Spleen (tissue), 11 donors: Measurements from ENCODE around the gene NEDD9. TPM values are rescaled to one million over a fixed set of nuclear protein-coding genes. Genes with fewer than 3 reads are reported as not detected.

Experiments used
- DNase-seq: peaks from one replicate; pipeline ENCODE4 v3.0.0-alpha.2; 2020
- H3K27ac ChIP-seq, 8 donors: fragments of 200-600 bp; sonication (generic) in 7 of 8; 1 replicate in 4 of 8; 2 replicates in 4 of 8; pipeline versions ENCODE4 v1.5.0 to v1.8.0; 2016 to 2021; ENCODE audit warnings: inconsistent platforms in 4 of 8, mild to moderate bottlenecking in 4 of 8, moderate library complexity in 1 of 8
- H3K27me3 ChIP-seq, 7 donors: fragments of 200-600 bp; sonication (generic) in 6 of 7; replicated peaks in 1 of 7; 1 replicate in 4 of 7; 2 replicates in 3 of 7; pipeline versions ENCODE4 v1.5.0 to v1.8.0; 2016 to 2021; ENCODE audit warnings: inconsistent platforms in 3 of 7, mild to moderate bottlenecking in 1 of 7
- H3K36me3 ChIP-seq, 6 donors: fragments of 200-600 bp; sonication (generic) in 5 of 6; 1 replicate in 4 of 6; 2 replicates in 2 of 6; pipeline versions ENCODE4 v1.5.0 to v1.8.0; 2016 to 2021; ENCODE audit warnings: inconsistent platforms in 2 of 6
- H3K4me1 ChIP-seq, 6 donors: fragments of 200-600 bp; sonication (generic) in 5 of 6; 1 replicate in 3 of 6; 2 replicates in 3 of 6; pipeline versions ENCODE4 v1.5.0 to v1.8.0; 2016 to 2021; ENCODE audit warnings: inconsistent platforms in 3 of 6
- H3K4me3 ChIP-seq, 8 donors: fragments of 200-600 bp; sonication (generic) in 7 of 8; 1 replicate in 4 of 8; 2 replicates in 4 of 8; pipeline versions ENCODE4 v1.5.0 to v1.8.0; 2016 to 2021; ENCODE audit warnings: inconsistent platforms in 4 of 8, mild to moderate bottlenecking in 4 of 8, moderate library complexity in 2 of 8
- H3K9me3 ChIP-seq, 8 donors: fragments of 200-600 bp; sonication (generic) in 7 of 8; 1 replicate in 4 of 8; 2 replicates in 4 of 8; pipeline versions ENCODE4 v1.5.0 to v1.8.0; 2016 to 2021; ENCODE audit warnings: inconsistent platforms in 4 of 8
- POLR2A ChIP-seq, 3 donors: fragments of 450-650 bp; IDR thresholded peaks; one replicate each; pipeline ENCODE4 v1.5.1; 2017; ENCODE audit warnings: antibody characterized with exemption in 3 of 3, mild to moderate bottlenecking in 1 of 3
- POLR2AphosphoS5 ChIP-seq, 3 donors: sonication (generic); formaldehyde crosslinking; IDR thresholded peaks; one replicate each; pipeline ENCODE4 v1.5.1; 2017; ENCODE audit warnings: antibody characterized with exemption in 3 of 3
- WGBS, 5 donors: extraction: QIAGEN DNeasy Blood & Tissue Kit in 3 of 5; methylation state at CpG; one replicate each; pipeline versions ENCODE4 v1.1.5 to v1.1.7; 2013 to 2018; 5-methylcytosine and 5-hydroxymethylcytosine counted together
- intact Hi-C: fragments of 100-400 bp; cut with DNase I; formaldehyde crosslinking; loops from one replicate; pipeline ENCODE4 v1.15.0; 2023; ENCODE audit warnings: low total_unique reads
- polyA plus RNA-seq, 3 donors: library from polyadenylated mRNA; stranded (reverse); fragments of 200-250 nt; gene quantifications; one replicate each; pipeline ENCODE4 v1.2.1, GENCODE V29; 2013
- total RNA-seq, 7 donors: library from RNA; depleted of rRNA in 3 of 7; stranded (reverse); fragments of >200 nt in 3 of 7; fragmentation: NEBNext Ultra II Directional in 4 of 7; extraction: Animal tissue kit (Norgen Biotek cat#: 25700) in 4 of 7; gene quantifications; one replicate each; pipeline versions ENCODE4 v1.1.0 to v1.2.1, GENCODE V29; 2016 to 2021
- TF ChIP-seq, protein P1 (sequence below), 11 experiments: fragments of 200-600 bp in 7 of 11; fragments of 450-650 bp in 4 of 11; sonication (generic) in 4 of 11; IDR thresholded peaks in 8 of 11; conservative IDR thresholded peaks in 3 of 11; 1 replicate in 7 of 11; 2 replicates in 4 of 11; pipeline versions ENCODE4 v1.4.0 to v1.8.0; 2016 to 2021; ENCODE audit warnings: antibody characterized with exemption in 11 of 11, inconsistent platforms in 4 of 11, mild to moderate bottlenecking in 1 of 11
- donor health status: healthy with polysubstance abuse.
- donor health status: DM: no; HTN: no; CAD: no; lungs with moderate emphysema.
- donor health status: DM: no; HTN: no; CAD: no.
- donor health status: Bipolar disorder and iron deficiency.
- donor health status: healthy.
- donor health status: DM: no; HTN: no; CAD: no.
- donor health status: DM: yes; HTN: yes; CAD: no.

Gene NEDD9
- total and polyA plus RNA-seq, 10 donors, result 16.1 to 208 (median 115) TPM

DNA sequence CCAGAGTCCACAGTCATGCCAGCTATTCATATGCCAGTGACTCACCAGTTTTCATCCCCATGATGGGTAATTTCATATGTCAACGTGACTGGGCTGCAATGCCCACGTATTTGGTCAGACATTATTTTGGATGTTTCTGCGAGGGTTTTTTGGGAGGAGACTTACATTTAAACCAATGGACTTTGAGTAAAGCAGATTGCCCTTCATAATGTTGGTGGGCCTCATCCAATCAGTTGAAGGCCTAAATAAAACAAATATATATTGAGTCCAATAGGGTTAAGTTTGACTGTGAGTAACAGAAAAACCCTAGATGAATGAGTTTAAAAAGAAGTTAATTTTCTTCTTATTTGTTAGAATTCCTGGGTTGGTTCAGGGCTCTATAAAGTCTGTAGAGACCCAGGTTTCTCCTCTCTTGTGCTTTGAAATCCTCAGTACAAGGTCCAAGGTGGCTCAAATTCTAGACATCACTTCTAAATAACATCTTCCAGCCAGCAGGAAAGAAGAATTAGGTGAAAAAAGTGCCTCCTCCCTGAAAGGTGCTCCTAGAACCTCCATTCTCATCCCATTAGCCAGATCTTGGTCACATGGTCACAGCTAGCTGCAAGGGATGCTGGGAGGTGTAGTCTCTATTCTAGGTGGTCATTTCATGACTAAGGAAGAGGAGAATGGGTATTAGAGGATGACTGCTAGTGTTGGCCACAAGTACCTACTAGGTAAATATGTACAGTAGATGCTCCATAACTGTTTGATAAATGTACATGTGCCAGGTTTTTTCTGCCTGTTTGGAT lies 16.7 kb upstream of the NEDD9 start:
- intact Hi-C loops, result no loop called here
- no peak for DNase-seq
- TF ChIP-seq, protein P1, sequence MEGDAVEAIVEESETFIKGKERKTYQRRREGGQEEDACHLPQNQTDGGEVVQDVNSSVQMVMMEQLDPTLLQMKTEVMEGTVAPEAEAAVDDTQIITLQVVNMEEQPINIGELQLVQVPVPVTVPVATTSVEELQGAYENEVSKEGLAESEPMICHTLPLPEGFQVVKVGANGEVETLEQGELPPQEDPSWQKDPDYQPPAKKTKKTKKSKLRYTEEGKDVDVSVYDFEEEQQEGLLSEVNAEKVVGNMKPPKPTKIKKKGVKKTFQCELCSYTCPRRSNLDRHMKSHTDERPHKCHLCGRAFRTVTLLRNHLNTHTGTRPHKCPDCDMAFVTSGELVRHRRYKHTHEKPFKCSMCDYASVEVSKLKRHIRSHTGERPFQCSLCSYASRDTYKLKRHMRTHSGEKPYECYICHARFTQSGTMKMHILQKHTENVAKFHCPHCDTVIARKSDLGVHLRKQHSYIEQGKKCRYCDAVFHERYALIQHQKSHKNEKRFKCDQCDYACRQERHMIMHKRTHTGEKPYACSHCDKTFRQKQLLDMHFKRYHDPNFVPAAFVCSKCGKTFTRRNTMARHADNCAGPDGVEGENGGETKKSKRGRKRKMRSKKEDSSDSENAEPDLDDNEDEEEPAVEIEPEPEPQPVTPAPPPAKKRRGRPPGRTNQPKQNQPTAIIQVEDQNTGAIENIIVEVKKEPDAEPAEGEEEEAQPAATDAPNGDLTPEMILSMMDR (IDR thresholded peaks at IDR 0.05 in 8 of 11, conservative IDR thresholded peaks at IDR 0.05 in 3 of 11), result no peak
- TF ChIP-seq POLR2AphosphoS5 (IDR thresholded peaks at IDR 0.05), result no peak
- TF ChIP-seq POLR2A (IDR thresholded peaks at IDR 0.05), result no peak
- no peaks in the 10 kb centered on the region for H3K27me3 ChIP-seq
- H3K9me3 ChIP-seq, result peaks cover 0 to 9% (median 0%) of the 10 kb centered on the region in 8 donors
- peaks cover 0 to 22% (median 9%) of the 10 kb centered on the region in 6 donors for H3K4me1 ChIP-seq
- H3K4me3 ChIP-seq, result no peak overlapping the region
- 93 to 98% (median 94%) methylated on average over 3 of the region's 3 CpGs for WGBS, 5 donors
- H3K27ac ChIP-seq, result no peak overlapping the region
- peaks cover 0 to 72% (median 19%) of the 10 kb centered on the region in 6 donors for H3K36me3 ChIP-seq

DNA sequence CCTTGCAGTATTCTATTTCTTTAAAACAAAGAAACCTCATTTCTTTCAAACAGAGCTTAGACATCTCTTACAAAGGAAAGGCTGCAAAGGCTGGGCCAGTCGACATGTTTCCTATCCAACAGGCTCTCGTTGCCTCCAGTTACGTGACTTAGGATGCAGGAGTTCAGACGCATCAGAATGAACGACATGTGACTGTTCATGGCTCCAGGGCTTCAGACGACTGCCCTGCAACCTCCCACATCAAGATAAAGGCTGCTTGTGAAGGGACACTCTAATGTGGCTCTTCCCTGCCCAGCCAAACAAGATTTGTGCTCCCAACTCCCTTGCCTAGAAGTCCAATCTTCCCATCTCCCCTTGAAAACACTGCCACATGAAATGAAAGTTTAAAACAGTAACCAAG lies 14.3 kb upstream of the NEDD9 start:
- intact Hi-C loops, result no loop called here
- peaks cover 0 to 82% (median 14%) of the 10 kb centered on the region in 6 donors for H3K36me3 ChIP-seq
- H3K4me3 ChIP-seq, result no peak overlapping the region
- TF ChIP-seq, protein P1 (IDR thresholded peaks at IDR 0.05 in 8 of 11, conservative IDR thresholded peaks at IDR 0.05 in 3 of 11), result no peak
- TF ChIP-seq POLR2AphosphoS5 (IDR thresholded peaks at IDR 0.05), result no peak
- no peak for TF ChIP-seq POLR2A (IDR thresholded peaks at IDR 0.05)
- no peak overlapping the region for H3K27ac ChIP-seq
- no peaks in the 10 kb centered on the region for H3K27me3 ChIP-seq
- DNase-seq, result no peak
- H3K9me3 ChIP-seq, result peaks cover 0 to 9% (median 0%) of the 10 kb centered on the region in 8 donors
- peaks cover 0 to 14% (median 3%) of the 10 kb centered on the region in 6 donors for H3K4me1 ChIP-seq
- 83 to 92% (median 88%) methylated on average over 6 of the region's 6 CpGs for WGBS, 5 donors

DNA sequence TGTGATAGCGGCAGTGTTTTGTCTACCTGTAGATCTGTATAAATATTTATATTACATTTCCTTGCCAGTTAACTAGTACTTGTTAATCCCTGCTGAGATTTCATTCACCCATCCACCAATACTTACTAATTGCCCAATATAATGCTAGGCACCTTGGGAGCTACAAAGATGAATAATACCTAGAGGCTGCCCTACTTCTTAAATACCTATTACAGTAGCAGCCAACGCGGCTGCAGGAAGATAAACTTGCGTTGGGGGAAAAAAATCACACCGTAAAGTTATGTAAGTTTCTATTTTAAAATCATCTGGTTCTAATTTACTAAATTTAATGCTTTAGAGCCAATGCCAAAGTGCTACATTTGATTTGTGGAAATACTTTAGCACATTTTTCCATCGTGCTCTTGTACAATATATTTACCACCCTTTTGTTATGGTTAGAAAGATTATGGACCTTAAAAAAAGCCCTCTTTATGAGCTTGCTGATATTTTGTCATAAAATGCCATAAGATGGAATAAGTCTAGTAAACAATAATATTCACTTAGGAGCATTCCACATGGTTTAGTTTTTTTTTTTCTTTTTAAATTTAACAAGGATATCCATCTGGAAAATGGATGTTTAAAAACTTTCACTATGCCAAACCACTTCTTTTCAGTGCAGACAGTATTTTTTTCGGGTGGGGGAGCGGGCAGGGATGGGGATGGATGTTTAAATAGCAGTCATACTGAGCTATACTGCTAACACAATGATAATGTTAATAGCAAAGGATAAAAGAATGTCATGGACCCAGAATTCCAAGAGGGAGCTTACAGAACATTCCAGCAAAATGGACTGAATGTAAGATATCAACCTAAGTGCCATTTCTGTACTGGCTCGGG lies 13.2 kb upstream of the NEDD9 start:
- peaks cover 0 to 79% (median 9%) of the 10 kb centered on the region in 6 donors for H3K36me3 ChIP-seq
- 75 to 90% (median 82%) methylated on average over 9 of the region's 9 CpGs for WGBS, 5 donors
- no peak overlapping the region for H3K4me3 ChIP-seq
- intact Hi-C loops, result no loop called here
- H3K9me3 ChIP-seq, result peaks cover 0 to 9% (median 0%) of the 10 kb centered on the region in 8 donors
- no peaks in the 10 kb centered on the region for H3K27me3 ChIP-seq
- TF ChIP-seq POLR2A (IDR thresholded peaks at IDR 0.05), result no peak
- TF ChIP-seq POLR2AphosphoS5 (IDR thresholded peaks at IDR 0.05), result no peak
- TF ChIP-seq, protein P1 (IDR thresholded peaks at IDR 0.05 in 8 of 11, conservative IDR thresholded peaks at IDR 0.05 in 3 of 11), result no peak
- H3K4me1 ChIP-seq, result peaks cover 0 to 8% (median 0%) of the 10 kb centered on the region in 6 donors
- no peak for DNase-seq
- H3K27ac ChIP-seq, result no peak overlapping the region
